SK-N-SH treated with all-trans-retinoic acid at 6 μM for 48 hours (cell line): ENCODE results near the gene MIER1.

Experiments used
- ATAC-seq: fragments of 200-7000 bp; cut with Tn5 transposase; 3 replicates; pipeline ENCODE4 v1.9.1; 2020; ENCODE audit warnings: mild to moderate bottlenecking, moderate library complexity
- ARNTL ChIP-seq: fragments of 450-650 bp; formaldehyde crosslinking; IDR thresholded peaks from 2 replicates; pipeline ENCODE4 v1.5.0; 2020; ENCODE audit warnings: low read depth, mild to moderate bottlenecking, moderate library complexity, borderline replicate concordance
- BACH2 ChIP-seq: fragments of 250-450 bp; sonication (Bioruptor Pico); IDR thresholded peaks from 2 replicates; pipeline ENCODE4 v1.9.0; 2021; ENCODE audit warnings: mild to moderate bottlenecking, borderline replicate concordance
- CSDC2 ChIP-seq: fragments of 250-450 bp; sonication (Bioruptor Pico); IDR thresholded peaks from 2 replicates; pipeline ENCODE4 v1.5.0; 2020; ENCODE audit warnings: mild to moderate bottlenecking, moderate library complexity
- ESRRG ChIP-seq: fragments of 250-450 bp; sonication (Bioruptor Pico); IDR thresholded peaks from 2 replicates; pipeline ENCODE4 v1.6.1; 2021; ENCODE audit warnings: mild to moderate bottlenecking
- GLIS3 ChIP-seq: fragments of 250-450 bp; sonication (Bioruptor Pico); IDR thresholded peaks from 2 replicates; pipeline ENCODE4 v1.5.0; 2020; ENCODE audit warnings: mild to moderate bottlenecking, moderate library complexity
- ISL1 ChIP-seq: fragments of 250-450 bp; sonication (Bioruptor Pico); IDR thresholded peaks from 2 replicates; pipeline ENCODE4 v2.1.2; 2022; ENCODE audit warnings: mild to moderate bottlenecking, moderate library complexity
- OSR1 ChIP-seq: fragments of 250-450 bp; sonication (Bioruptor Pico); IDR thresholded peaks from 2 replicates; pipeline ENCODE4 v1.8.0; 2022; ENCODE audit warnings: moderate library complexity, mild to moderate bottlenecking, inconsistent platforms
- POU6F1 ChIP-seq: fragments of 250-450 bp; sonication (Bioruptor Pico); IDR thresholded peaks from 2 replicates; pipeline ENCODE4 v1.8.0; 2021; ENCODE audit warnings: low read depth, mild to moderate bottlenecking, moderate library complexity, borderline replicate concordance
- PPARA ChIP-seq: fragments of 250-450 bp; sonication (Bioruptor Pico); IDR thresholded peaks from 2 replicates; pipeline ENCODE4 v1.5.0; 2020; ENCODE audit warnings: mild to moderate bottlenecking, borderline replicate concordance
- RARB ChIP-seq: fragments of 250-450 bp; sonication (Bioruptor Pico); IDR thresholded peaks from 2 replicates; pipeline ENCODE4 v1.8.0; 2021; ENCODE audit warnings: mild to moderate bottlenecking, moderate library complexity
- SNAI2 ChIP-seq: fragments of 250-450 bp; sonication (Bioruptor Pico); IDR thresholded peaks from 2 replicates; pipeline ENCODE4 v1.5.0; 2020; ENCODE audit warnings: mild to moderate bottlenecking, moderate library complexity
- TOX ChIP-seq: fragments of 250-450 bp; sonication (Bioruptor Pico); IDR thresholded peaks from 2 replicates; pipeline ENCODE4 v1.8.0; 2021; ENCODE audit warnings: mild to moderate bottlenecking, moderate library complexity, borderline replicate concordance
- ZFP30 ChIP-seq: fragments of 450-650 bp; formaldehyde crosslinking; IDR thresholded peaks from 2 replicates; pipeline ENCODE4 v1.5.0; 2022; ENCODE audit warnings: mild to moderate bottlenecking, moderate library complexity
- ZNF565 ChIP-seq: fragments of 450-650 bp; formaldehyde crosslinking; conservative IDR thresholded peaks from 2 replicates; pipeline ENCODE4 v1.5.0; 2020; ENCODE audit warnings: low read depth, mild to moderate bottlenecking, moderate library complexity
- ZNF70 ChIP-seq: fragments of 450-650 bp; formaldehyde crosslinking; IDR thresholded peaks from 2 replicates; pipeline ENCODE4 v1.5.0; 2020; ENCODE audit warnings: mild to moderate bottlenecking, moderate library complexity
- ZNF8 ChIP-seq: fragments of 450-650 bp; formaldehyde crosslinking; IDR thresholded peaks from 2 replicates; pipeline ENCODE4 v1.5.0; 2020; ENCODE audit warnings: mild to moderate bottlenecking, moderate library complexity
- TF ChIP-seq, protein P1 (sequence below): fragments of 250-450 bp; sonication (Bioruptor Pico); IDR thresholded peaks from 2 replicates; pipeline ENCODE4 v1.8.0; 2020; ENCODE audit warnings: mild to moderate bottlenecking, moderate library complexity, borderline replicate concordance
- TF ChIP-seq, protein P2 (sequence below): fragments of 250-450 bp; sonication (Bioruptor Pico); IDR thresholded peaks from 2 replicates; pipeline ENCODE4 v1.5.0; 2020; ENCODE audit warnings: mild to moderate bottlenecking, moderate library complexity
- TF ChIP-seq, protein P3 (sequence below): fragments of 250-450 bp; sonication (Bioruptor Pico); IDR thresholded peaks from 2 replicates; pipeline ENCODE4 v1.5.1; 2020; ENCODE audit warnings: low read depth, mild to moderate bottlenecking, moderate library complexity
- TF ChIP-seq, protein P4 (sequence below): fragments of 250-450 bp; sonication (Bioruptor Pico); IDR thresholded peaks from 2 replicates; pipeline ENCODE4 v1.5.1; 2021; ENCODE audit warnings: mild to moderate bottlenecking, moderate library complexity

The MIER1 gene

DNA sequence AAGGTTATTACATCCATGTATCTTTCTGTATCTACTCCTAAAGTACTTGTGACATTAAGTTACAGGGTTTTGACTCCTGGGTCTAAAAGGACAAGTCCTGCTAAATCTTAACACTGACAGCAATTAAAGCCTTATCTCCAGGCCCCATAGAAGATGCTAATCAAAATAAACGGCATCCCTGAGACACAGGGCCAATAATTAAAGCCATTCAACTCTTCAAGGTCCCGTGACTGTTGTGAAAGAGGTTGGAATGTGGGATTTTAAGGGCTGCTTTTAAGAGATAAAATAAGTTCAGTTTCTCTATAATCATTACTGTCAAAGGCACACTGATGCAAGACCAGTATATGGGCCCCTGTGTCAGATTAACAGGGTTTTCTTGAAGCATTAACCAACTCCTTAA is 8.5 kb upstream of the MIER1 start (continued):
- TF ChIP-seq, protein P1, sequence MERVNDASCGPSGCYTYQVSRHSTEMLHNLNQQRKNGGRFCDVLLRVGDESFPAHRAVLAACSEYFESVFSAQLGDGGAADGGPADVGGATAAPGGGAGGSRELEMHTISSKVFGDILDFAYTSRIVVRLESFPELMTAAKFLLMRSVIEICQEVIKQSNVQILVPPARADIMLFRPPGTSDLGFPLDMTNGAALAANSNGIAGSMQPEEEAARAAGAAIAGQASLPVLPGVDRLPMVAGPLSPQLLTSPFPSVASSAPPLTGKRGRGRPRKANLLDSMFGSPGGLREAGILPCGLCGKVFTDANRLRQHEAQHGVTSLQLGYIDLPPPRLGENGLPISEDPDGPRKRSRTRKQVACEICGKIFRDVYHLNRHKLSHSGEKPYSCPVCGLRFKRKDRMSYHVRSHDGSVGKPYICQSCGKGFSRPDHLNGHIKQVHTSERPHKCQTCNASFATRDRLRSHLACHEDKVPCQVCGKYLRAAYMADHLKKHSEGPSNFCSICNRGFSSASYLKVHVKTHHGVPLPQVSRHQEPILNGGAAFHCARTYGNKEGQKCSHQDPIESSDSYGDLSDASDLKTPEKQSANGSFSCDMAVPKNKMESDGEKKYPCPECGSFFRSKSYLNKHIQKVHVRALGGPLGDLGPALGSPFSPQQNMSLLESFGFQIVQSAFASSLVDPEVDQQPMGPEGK (CRISPR knock-in tag), result no peak
- TF ChIP-seq TOX (CRISPR knock-in tag) (no peak), ESRRG (no peak), CSDC2 (CRISPR knock-in tag) (no peak)
- TF ChIP-seq, protein P2, sequence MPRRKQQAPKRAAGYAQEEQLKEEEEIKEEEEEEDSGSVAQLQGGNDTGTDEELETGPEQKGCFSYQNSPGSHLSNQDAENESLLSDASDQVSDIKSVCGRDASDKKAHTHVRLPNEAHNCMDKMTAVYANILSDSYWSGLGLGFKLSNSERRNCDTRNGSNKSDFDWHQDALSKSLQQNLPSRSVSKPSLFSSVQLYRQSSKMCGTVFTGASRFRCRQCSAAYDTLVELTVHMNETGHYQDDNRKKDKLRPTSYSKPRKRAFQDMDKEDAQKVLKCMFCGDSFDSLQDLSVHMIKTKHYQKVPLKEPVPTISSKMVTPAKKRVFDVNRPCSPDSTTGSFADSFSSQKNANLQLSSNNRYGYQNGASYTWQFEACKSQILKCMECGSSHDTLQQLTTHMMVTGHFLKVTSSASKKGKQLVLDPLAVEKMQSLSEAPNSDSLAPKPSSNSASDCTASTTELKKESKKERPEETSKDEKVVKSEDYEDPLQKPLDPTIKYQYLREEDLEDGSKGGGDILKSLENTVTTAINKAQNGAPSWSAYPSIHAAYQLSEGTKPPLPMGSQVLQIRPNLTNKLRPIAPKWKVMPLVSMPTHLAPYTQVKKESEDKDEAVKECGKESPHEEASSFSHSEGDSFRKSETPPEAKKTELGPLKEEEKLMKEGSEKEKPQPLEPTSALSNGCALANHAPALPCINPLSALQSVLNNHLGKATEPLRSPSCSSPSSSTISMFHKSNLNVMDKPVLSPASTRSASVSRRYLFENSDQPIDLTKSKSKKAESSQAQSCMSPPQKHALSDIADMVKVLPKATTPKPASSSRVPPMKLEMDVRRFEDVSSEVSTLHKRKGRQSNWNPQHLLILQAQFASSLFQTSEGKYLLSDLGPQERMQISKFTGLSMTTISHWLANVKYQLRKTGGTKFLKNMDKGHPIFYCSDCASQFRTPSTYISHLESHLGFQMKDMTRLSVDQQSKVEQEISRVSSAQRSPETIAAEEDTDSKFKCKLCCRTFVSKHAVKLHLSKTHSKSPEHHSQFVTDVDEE (CRISPR knock-in tag), result peak; percentile 95
- TF ChIP-seq, protein P3, sequence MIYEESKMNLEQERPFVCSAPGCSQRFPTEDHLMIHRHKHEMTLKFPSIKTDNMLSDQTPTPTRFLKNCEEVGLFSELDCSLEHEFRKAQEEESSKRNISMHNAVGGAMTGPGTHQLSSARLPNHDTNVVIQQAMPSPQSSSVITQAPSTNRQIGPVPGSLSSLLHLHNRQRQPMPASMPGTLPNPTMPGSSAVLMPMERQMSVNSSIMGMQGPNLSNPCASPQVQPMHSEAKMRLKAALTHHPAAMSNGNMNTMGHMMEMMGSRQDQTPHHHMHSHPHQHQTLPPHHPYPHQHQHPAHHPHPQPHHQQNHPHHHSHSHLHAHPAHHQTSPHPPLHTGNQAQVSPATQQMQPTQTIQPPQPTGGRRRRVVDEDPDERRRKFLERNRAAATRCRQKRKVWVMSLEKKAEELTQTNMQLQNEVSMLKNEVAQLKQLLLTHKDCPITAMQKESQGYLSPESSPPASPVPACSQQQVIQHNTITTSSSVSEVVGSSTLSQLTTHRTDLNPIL (CRISPR knock-in tag), result no peak

- ATAC-seq, result no peak
- TF ChIP-seq SNAI2 (CRISPR knock-in tag) (no peak), ZNF565 (CRISPR knock-in tag) (no peak), BACH2 (no peak), ARNTL (no peak), PPARA (CRISPR knock-in tag) (no peak), TOX (CRISPR knock-in tag) (no peak), CSDC2 (CRISPR knock-in tag) (no peak), OSR1 (CRISPR knock-in tag) (no peak), ZNF70 (CRISPR knock-in tag) (no peak), ISL1 (CRISPR knock-in tag) (no peak), ZNF8 (CRISPR knock-in tag) (no peak), RARB (CRISPR knock-in tag) (no peak), ESRRG (no peak)
- TF ChIP-seq, protein P4, sequence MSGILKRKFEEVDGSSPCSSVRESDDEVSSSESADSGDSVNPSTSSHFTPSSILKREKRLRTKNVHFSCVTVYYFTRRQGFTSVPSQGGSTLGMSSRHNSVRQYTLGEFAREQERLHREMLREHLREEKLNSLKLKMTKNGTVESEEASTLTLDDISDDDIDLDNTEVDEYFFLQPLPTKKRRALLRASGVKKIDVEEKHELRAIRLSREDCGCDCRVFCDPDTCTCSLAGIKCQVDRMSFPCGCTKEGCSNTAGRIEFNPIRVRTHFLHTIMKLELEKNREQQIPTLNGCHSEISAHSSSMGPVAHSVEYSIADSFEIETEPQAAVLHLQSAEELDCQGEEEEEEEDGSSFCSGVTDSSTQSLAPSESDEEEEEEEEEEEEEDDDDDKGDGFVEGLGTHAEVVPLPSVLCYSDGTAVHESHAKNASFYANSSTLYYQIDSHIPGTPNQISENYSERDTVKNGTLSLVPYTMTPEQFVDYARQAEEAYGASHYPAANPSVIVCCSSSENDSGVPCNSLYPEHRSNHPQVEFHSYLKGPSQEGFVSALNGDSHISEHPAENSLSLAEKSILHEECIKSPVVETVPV (CRISPR knock-in tag), result no peak
- TF ChIP-seq, protein P2 (CRISPR knock-in tag), result no peak
- TF ChIP-seq, protein P1 (CRISPR knock-in tag), result no peak
- TF ChIP-seq, all 23 proteins: peak for 0
Observed at GRCh38 chr1:66917476-66917875, 7.3 kb upstream of the MIER1 start.

DNA sequence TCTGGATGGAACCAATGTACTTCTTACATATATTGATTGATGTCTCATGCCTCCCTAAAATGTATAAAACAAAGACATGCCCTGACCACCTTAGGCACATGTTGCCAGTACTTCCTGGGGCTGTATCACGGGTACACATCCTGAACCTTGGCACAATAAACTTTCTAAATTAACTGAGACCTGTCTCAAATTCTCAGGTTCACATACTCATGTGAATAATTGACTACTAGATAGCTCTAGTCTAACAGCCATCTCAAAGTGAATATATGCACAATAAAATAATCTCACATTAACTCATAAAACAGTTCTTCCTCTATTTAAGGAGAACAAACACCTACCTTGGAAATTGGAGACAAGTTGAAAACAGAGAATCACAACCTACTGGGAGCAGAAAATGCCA is 5.7 kb upstream of the MIER1 start:
- TF ChIP-seq ZNF565 (CRISPR knock-in tag), result no peak
- TF ChIP-seq ZFP30 (CRISPR knock-in tag), result no peak
- TF ChIP-seq ARNTL, result no peak
- no peak for TF ChIP-seq POU6F1 (CRISPR knock-in tag)
- no peak for TF ChIP-seq CSDC2 (CRISPR knock-in tag)
- no peak for TF ChIP-seq ZNF70 (CRISPR knock-in tag)
- TF ChIP-seq, protein P2 (CRISPR knock-in tag), result no peak
- TF ChIP-seq GLIS3, result no peak
- ATAC-seq, result no peak
